DOHH2 (cell line): ENCODE results near the gene FREM3.

Experiments used
- H3F3A ChIP-seq: fragments of 200-600 bp; sonication (generic), shearing (Covaris generic); 2 replicates; pipeline ENCODE4 v1.6.0; 2016; ENCODE audit warnings: antibody characterized with exemption, mild to moderate bottlenecking; ENCODE audit not compliant: control insufficient read depth, insufficient read depth
- H3K27ac ChIP-seq: fragments of 200-600 bp; sonication (generic); 2 replicates; pipeline ENCODE4 v1.5.1; 2014; ENCODE audit warnings: low read depth, mild to moderate bottlenecking, low read length, moderate library complexity
- H3K27me3 ChIP-seq: fragments of 200-600 bp; sonication (generic); 2 replicates; pipeline ENCODE4 v1.6.1; 2014; ENCODE audit warnings: mild to moderate bottlenecking, low read length, mixed read lengths; ENCODE audit not compliant: control insufficient read depth
- H3K36me3 ChIP-seq: fragments of 200-600 bp; sonication (generic); 2 replicates; pipeline ENCODE4 v1.6.1; 2014; ENCODE audit warnings: mild to moderate bottlenecking, low read length, moderate library complexity, mixed read lengths; ENCODE audit not compliant: control insufficient read depth
- H3K4me1 ChIP-seq: fragments of 200-600 bp; sonication (generic); 2 replicates; pipeline ENCODE4 v1.6.1; 2014; ENCODE audit warnings: mild to moderate bottlenecking, low read length, mixed read lengths; ENCODE audit not compliant: control insufficient read depth
- H3K4me2 ChIP-seq: fragments of 200-600 bp; sonication (generic); 2 replicates; pipeline ENCODE4 v1.6.0; 2014; ENCODE audit warnings: mild to moderate bottlenecking, low read length, moderate library complexity
- H3K4me3 ChIP-seq: fragments of 200-600 bp; sonication (generic); 2 replicates; pipeline ENCODE4 v1.5.1; 2014; ENCODE audit warnings: mild to moderate bottlenecking, low read length, mixed read lengths
- H3K79me2 ChIP-seq: fragments of 200-600 bp; sonication (generic); 2 replicates; pipeline ENCODE4 v1.6.1; 2014; ENCODE audit warnings: mild to moderate bottlenecking, low read length, mixed read lengths; ENCODE audit not compliant: control insufficient read depth
- H3K9me2 ChIP-seq: fragments of 200-600 bp; sonication (generic); replicated peaks from 2 replicates; pipeline ENCODE4 v1.6.1; 2014; ENCODE audit warnings: mild to moderate bottlenecking, low read length, mixed read lengths; ENCODE audit not compliant: control insufficient read depth
- H3K9me3 ChIP-seq: fragments of 200-600 bp; sonication (generic); 2 replicates; pipeline ENCODE4 v1.6.1; 2014; ENCODE audit warnings: antibody characterized with exemption, low read length, mixed read lengths; ENCODE audit not compliant: control insufficient read depth, insufficient read depth
- H4K20me1 ChIP-seq: fragments of 200-600 bp; sonication (generic); 2 replicates; pipeline ENCODE4 v1.6.0; 2014; ENCODE audit warnings: low read depth, mild to moderate bottlenecking, antibody characterized with exemption, low read length, moderate library complexity; ENCODE audit not compliant: control insufficient read depth, insufficient read depth
- EZH2phosphoT487 ChIP-seq: fragments of 200-600 bp; sonication (generic); IDR thresholded peaks from 2 replicates; pipeline ENCODE4 v1.6.1; 2017; ENCODE audit warnings: borderline replicate concordance, mild to moderate bottlenecking, antibody characterized with exemption, low read length, moderate library complexity, mixed read lengths
- TF ChIP-seq, protein P1 (sequence below): fragments of 200-600 bp; sonication (generic); IDR thresholded peaks from one replicate; pipeline ENCODE4 v1.5.1; 2014; ENCODE audit warnings: antibody characterized with exemption, mild to moderate bottlenecking, low read depth, low read length; ENCODE audit not compliant: poor library complexity, severe bottlenecking

FREM3 gene

DNA sequence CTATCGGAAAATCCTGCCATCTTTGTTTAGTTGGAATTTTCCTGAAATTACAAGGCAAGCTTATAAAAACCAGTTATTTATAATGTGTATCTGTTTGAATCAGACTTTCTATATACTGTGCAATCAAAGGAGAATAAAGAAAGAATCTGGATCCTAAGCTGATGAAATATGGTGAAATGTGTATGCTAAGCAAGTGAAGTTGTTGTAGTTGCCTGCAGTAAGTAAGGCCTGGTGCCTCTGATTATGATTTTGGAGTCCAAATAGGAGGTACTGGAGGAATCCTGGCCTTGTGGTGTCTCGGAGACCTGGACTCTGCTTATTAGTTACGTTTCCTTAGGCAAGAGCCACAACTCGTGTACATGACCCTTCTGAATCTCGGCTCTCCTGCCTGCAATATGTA is 13.1 kb upstream of the FREM3 start:
- Histone ChIP-seq H3F3A (no peaks in the 10 kb centered on the region), H3K4me3 (no peak overlapping the region), H3K9me2 (no peaks in the 10 kb centered on the region), H3K36me3 (no peaks in the 10 kb centered on the region), H4K20me1 (no peaks in the 10 kb centered on the region), H3K27me3 (no peaks in the 10 kb centered on the region), H3K4me2 (no peak overlapping the region), H3K4me1 (no peaks in the 10 kb centered on the region), H3K79me2 (no peaks in the 10 kb centered on the region), H3K9me3 (no peaks in the 10 kb centered on the region), H3K27ac (no peak overlapping the region)
- TF ChIP-seq, protein P1, sequence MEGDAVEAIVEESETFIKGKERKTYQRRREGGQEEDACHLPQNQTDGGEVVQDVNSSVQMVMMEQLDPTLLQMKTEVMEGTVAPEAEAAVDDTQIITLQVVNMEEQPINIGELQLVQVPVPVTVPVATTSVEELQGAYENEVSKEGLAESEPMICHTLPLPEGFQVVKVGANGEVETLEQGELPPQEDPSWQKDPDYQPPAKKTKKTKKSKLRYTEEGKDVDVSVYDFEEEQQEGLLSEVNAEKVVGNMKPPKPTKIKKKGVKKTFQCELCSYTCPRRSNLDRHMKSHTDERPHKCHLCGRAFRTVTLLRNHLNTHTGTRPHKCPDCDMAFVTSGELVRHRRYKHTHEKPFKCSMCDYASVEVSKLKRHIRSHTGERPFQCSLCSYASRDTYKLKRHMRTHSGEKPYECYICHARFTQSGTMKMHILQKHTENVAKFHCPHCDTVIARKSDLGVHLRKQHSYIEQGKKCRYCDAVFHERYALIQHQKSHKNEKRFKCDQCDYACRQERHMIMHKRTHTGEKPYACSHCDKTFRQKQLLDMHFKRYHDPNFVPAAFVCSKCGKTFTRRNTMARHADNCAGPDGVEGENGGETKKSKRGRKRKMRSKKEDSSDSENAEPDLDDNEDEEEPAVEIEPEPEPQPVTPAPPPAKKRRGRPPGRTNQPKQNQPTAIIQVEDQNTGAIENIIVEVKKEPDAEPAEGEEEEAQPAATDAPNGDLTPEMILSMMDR: no peak
- TF ChIP-seq EZH2phosphoT487: no peak

DNA sequence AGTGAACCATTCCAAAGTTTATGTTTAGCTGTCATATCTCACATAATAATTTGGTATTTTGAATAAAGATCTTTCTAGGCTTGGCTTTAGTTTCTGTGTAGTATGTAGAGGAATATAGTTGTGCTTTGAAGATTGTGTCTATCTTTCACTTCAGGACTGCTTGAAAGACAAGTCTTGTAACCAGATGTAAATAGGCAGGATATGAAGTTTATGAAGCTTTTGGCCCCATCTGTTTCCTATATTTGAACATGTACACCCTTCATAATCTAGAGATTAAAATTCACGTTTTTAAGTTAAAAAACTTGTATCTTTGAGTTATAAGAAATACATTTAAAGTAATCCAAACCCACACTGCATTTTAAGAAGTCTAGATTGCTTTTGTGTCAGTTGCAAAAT is 11.7 kb upstream of the FREM3 start:
- Histone ChIP-seq H3K27me3 (no peaks in the 10 kb centered on the region), H3K4me1 (no peaks in the 10 kb centered on the region), H3F3A (no peaks in the 10 kb centered on the region), H3K36me3 (no peaks in the 10 kb centered on the region), H3K4me2 (no peak overlapping the region), H3K9me2 (no peaks in the 10 kb centered on the region), H4K20me1 (no peaks in the 10 kb centered on the region), H3K27ac (no peak overlapping the region), H3K4me3 (no peak overlapping the region), H3K79me2 (no peaks in the 10 kb centered on the region), H3K9me3 (no peaks in the 10 kb centered on the region)
- TF ChIP-seq EZH2phosphoT487: no peak
- TF ChIP-seq, protein P1: no peak

DNA sequence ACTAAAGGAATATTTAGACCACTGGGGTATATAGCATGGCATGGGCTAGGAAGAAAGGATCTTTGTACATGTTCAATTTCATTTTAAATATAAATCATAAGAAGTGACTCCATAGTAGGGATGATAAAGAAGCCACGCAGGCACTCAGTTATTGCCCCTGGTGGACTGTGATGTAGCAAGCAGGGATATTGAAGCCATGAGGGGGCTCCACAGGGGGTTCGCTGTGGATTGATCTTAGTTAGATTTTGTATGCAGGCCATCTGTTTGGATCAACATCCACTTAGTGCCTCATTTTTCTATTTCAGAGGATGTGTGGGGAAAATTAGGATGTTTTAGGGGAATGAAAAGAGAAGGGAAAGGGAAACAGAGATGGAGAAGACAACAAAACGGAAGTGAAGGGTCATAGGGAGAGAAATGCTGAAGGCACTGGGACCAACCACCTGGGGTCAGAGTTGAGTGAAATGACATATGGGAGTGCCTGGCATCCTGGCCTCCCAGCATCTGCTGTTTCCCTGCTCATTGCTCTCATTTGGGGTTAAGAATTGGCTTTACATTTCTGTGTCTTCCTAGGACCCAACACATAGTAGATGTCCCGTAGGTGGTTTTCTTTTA is 11.2 kb upstream of the FREM3 start:
- Histone ChIP-seq H3K4me1 (no peaks in the 10 kb centered on the region), H3F3A (no peaks in the 10 kb centered on the region), H3K9me3 (no peaks in the 10 kb centered on the region), H3K79me2 (no peaks in the 10 kb centered on the region), H3K4me3 (no peak overlapping the region), H3K36me3 (no peaks in the 10 kb centered on the region), H3K27ac (no peak overlapping the region), H3K27me3 (no peaks in the 10 kb centered on the region), H4K20me1 (no peaks in the 10 kb centered on the region), H3K9me2 (no peaks in the 10 kb centered on the region), H3K4me2 (no peak overlapping the region)
- TF ChIP-seq, protein P1: no peak
- TF ChIP-seq EZH2phosphoT487: no peak

GRCh38 chr4:143701365-143701764 is 890 bp upstream of the FREM3 start:
- H3K9me3 ChIP-seq: peaks cover 3% of the 10 kb centered on the region; the same call in 1 of the 2 replicates
- H3K4me1 ChIP-seq: no peaks in the 10 kb centered on the region

More at GRCh38 chr4:143701365-143701764, 890 bp upstream of the FREM3 start:
- no peak overlapping the region for H3K4me3 ChIP-seq
- H3F3A ChIP-seq: no peaks in the 10 kb centered on the region
- H3K79me2 ChIP-seq: no peaks in the 10 kb centered on the region
- H3K9me2 ChIP-seq: no peaks in the 10 kb centered on the region
- no peak overlapping the region for H3K27ac ChIP-seq
- no peaks in the 10 kb centered on the region for H3K27me3 ChIP-seq
- no peaks in the 10 kb centered on the region for H4K20me1 ChIP-seq
- TF ChIP-seq EZH2phosphoT487: no peak
- TF ChIP-seq, protein P1: no peak
- H3K4me2 ChIP-seq: no peak overlapping the region
- no peaks in the 10 kb centered on the region for H3K36me3 ChIP-seq
